Neural cell (in vitro differentiated cells): Measurements from ENCODE around the gene TMEM170B. TPM values are rescaled to one million over a fixed set of nuclear protein-coding genes. Genes with fewer than 3 reads are reported as not detected.

ENCODE experiments used
- H2AFZ ChIP-seq: fragments of 200-600, 300-800 bp; sonication (generic), shearing (Covaris generic); 2 replicates; pipeline ENCODE4 v1.6.0; 2014; ENCODE audit warnings: low read depth, mild to moderate bottlenecking, antibody characterized with exemption, low read length, moderate library complexity
- H3F3A ChIP-seq: fragments of 200-600 bp; shearing (Covaris generic); 2 replicates; pipeline ENCODE4 v1.6.1; 2016; ENCODE audit warnings: mild to moderate bottlenecking, moderate library complexity, mixed read lengths, antibody characterized with exemption, low read length; ENCODE audit not compliant: insufficient read depth, poor library complexity, severe bottlenecking
- H3K27ac ChIP-seq: fragments of 200-600, 300-800 bp; sonication (generic), shearing (Covaris generic); 2 replicates; pipeline ENCODE4 v1.5.1; 2014; ENCODE audit warnings: mild to moderate bottlenecking, low read length, moderate library complexity
- H3K27me3 ChIP-seq: fragments of 300-800, 200-600 bp; sonication (generic), shearing (Covaris generic); 2 replicates; pipeline ENCODE4 v1.6.0; 2014; ENCODE audit warnings: mild to moderate bottlenecking, low read depth, low read length, moderate library complexity; ENCODE audit not compliant: insufficient read depth
- H3K36me3 ChIP-seq: fragments of 300-800, 200-600 bp; sonication (generic), shearing (Covaris generic); 2 replicates; pipeline ENCODE4 v1.5.1; 2014; ENCODE audit warnings: mild to moderate bottlenecking, antibody characterized with exemption, low read length, moderate library complexity; ENCODE audit not compliant: insufficient read depth
- H3K4me2 ChIP-seq: fragments of 300-800, 200-600 bp; sonication (generic), shearing (Covaris generic); 2 replicates; pipeline ENCODE4 v1.6.0; 2014; ENCODE audit warnings: mild to moderate bottlenecking, low read length
- H3K4me3 ChIP-seq: fragments of 300-800, 200-600 bp; sonication (generic), shearing (Covaris generic); 2 replicates; pipeline ENCODE4 v1.5.1; 2014; ENCODE audit warnings: mild to moderate bottlenecking, low read length, moderate library complexity
- H3K79me2 ChIP-seq: fragments of 200-600 bp; shearing (Covaris generic); replicated peaks from 2 replicates; pipeline ENCODE4 v1.6.0; 2014; ENCODE audit warnings: mild to moderate bottlenecking, low read length, moderate library complexity; ENCODE audit not compliant: insufficient read depth
- H3K9ac ChIP-seq: fragments of 300-800, 200-600 bp; sonication (generic), shearing (Covaris generic); 2 replicates; pipeline ENCODE4 v1.6.1; 2016; ENCODE audit warnings: mild to moderate bottlenecking, low read length, mixed read lengths
- H3K9me2 ChIP-seq: fragments of 200-600 bp; shearing (Covaris generic); 2 replicates; pipeline ENCODE4 v1.6.1; 2016; ENCODE audit warnings: mild to moderate bottlenecking, low read length, mixed read lengths; ENCODE audit not compliant: insufficient read depth
- H3K9me3 ChIP-seq: fragments of 200-600, 300-800 bp; sonication (generic), shearing (Covaris generic); 2 replicates; pipeline ENCODE4 v1.6.1; 2016; ENCODE audit warnings: mild to moderate bottlenecking, mixed run types, low read length, moderate library complexity, mixed read lengths
- H4K20me1 ChIP-seq: fragments of 200-600 bp; shearing (Covaris generic); 2 replicates; pipeline ENCODE4 v1.6.1; 2016; ENCODE audit warnings: mild to moderate bottlenecking, mixed run types; ENCODE audit not compliant: insufficient read depth
- EP300 ChIP-seq: fragments of 450-650 bp; conservative IDR thresholded peaks from 2 replicates; pipeline ENCODE4 v1.6.1; 2014; ENCODE audit warnings: antibody characterized with exemption, mild to moderate bottlenecking, moderate library complexity; ENCODE audit not compliant: poor library complexity, severe bottlenecking
- EZH2 ChIP-seq: fragments of 200-600, 300-800 bp; shearing (Covaris generic), sonication (generic); IDR thresholded peaks from 2 replicates; pipeline ENCODE4 v1.6.1; 2014; ENCODE audit warnings: antibody characterized with exemption, low read length, borderline replicate concordance, mild to moderate bottlenecking; ENCODE audit not compliant: insufficient read depth, poor library complexity, severe bottlenecking
- MXI1 ChIP-seq: fragments of 450-650 bp; conservative IDR thresholded peaks from 2 replicates; pipeline ENCODE4 v1.6.1; 2014; ENCODE audit warnings: antibody characterized with exemption, mild to moderate bottlenecking; ENCODE audit not compliant: poor library complexity, severe bottlenecking
- POLR2AphosphoS5 ChIP-seq: IDR thresholded peaks from 2 replicates; pipeline ENCODE4 v1.6.1; 2012
- RAD21 ChIP-seq: fragments of 450-650 bp; conservative IDR thresholded peaks from 2 replicates; pipeline ENCODE4 v1.6.1; 2014; ENCODE audit warnings: antibody characterized with exemption, mild to moderate bottlenecking, moderate library complexity
- SMC3 ChIP-seq: fragments of 450-650 bp; conservative IDR thresholded peaks from 2 replicates; pipeline ENCODE4 v1.6.1; 2014; ENCODE audit warnings: antibody characterized with exemption, mild to moderate bottlenecking, moderate library complexity; ENCODE audit not compliant: poor library complexity
- TAF1 ChIP-seq: IDR thresholded peaks from 2 replicates; pipeline ENCODE4 v1.6.1; 2012; ENCODE audit warnings: low read depth
- polyA plus RNA-seq: library from polyadenylated mRNA; depleted of rRNA; stranded (reverse); fragments of >200 nt; gene quantifications from 2 replicates; pipeline ENCODE4 v1.2.3, GENCODE V29; 2014
- TF ChIP-seq, protein P1 (sequence below): fragments of 450-650 bp; IDR thresholded peaks from 2 replicates; pipeline ENCODE4 v1.5.1; 2014; ENCODE audit warnings: antibody characterized with exemption, mild to moderate bottlenecking, moderate library complexity; ENCODE audit not compliant: poor library complexity, severe bottlenecking
- TF ChIP-seq, protein P2 (sequence below): IDR thresholded peaks from 2 replicates; pipeline ENCODE4 v1.6.1; 2012; ENCODE audit warnings: borderline replicate concordance

Gene TMEM170B
- polyA plus RNA-seq, 1 donor from 2014 or later = 29.1 TPM

DNA sequence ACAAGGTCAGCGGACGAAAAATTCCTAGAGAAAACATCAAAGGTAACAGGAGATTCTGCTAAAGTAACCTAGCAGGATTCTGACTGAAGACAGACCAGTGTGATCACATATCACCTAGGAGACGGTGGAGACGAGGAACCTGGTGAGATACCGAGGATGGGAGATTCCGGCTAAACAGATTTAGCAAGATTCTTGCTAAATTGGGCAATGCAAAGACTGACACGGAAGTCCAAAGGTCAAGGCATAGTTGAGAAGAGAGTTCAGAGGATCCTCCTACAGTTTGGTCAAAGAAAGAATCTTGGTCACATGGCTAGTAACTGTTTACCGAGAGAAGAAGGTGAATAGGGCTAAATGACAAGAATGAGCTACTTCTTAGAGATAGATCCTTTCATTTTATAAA lies 61.1 kb downstream of the TMEM170B start:
- TF ChIP-seq RAD21 (no peak), POLR2AphosphoS5 (no peak), EZH2 (no peak)
- Histone ChIP-seq H2AFZ (no peak overlapping the region), H3K4me2 (no peak overlapping the region), H3K79me2 (no peaks in the 10 kb centered on the region), H3K27me3 (no peaks in the 10 kb centered on the region), H3K36me3 (no peaks in the 10 kb centered on the region), H3K9ac (no peak overlapping the region), H3K9me2 (no peaks in the 10 kb centered on the region), H3F3A (no peaks in the 10 kb centered on the region), H3K4me3 (no peak overlapping the region), H3K27ac (no peak overlapping the region), H3K9me3 (no peaks in the 10 kb centered on the region), H4K20me1 (no peaks in the 10 kb centered on the region)

DNA sequence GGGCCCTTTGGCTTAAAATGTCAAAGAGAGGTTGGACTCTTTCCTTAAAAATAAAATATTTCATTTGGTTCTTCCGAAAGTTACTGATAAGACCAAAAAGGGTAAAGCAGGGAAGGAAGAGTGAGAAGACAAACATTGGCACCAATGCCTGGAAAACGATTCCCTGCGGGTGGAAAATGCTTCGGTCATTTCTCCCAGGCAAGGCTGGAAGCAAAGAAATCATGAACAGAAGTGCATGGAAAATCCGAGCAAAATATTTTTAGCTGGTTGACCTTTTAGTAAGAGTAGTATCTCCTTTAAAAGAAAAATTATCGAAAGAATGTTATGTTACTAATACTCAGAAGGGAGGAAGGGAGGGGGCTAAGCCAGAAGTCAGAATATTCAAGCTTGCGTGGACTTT lies 62.7 kb downstream of the TMEM170B start:
- H3F3A ChIP-seq = no peaks in the 10 kb centered on the region
- H2AFZ ChIP-seq = no peak overlapping the region
- H3K4me2 ChIP-seq = no peak overlapping the region
- no peak overlapping the region for H3K27ac ChIP-seq
- H3K79me2 ChIP-seq = no peaks in the 10 kb centered on the region
- H3K9ac ChIP-seq = no peak overlapping the region
- no peaks in the 10 kb centered on the region for H3K36me3 ChIP-seq
- no peaks in the 10 kb centered on the region for H3K9me3 ChIP-seq
- H4K20me1 ChIP-seq = no peaks in the 10 kb centered on the region
- H3K4me3 ChIP-seq = no peak overlapping the region
- no peaks in the 10 kb centered on the region for H3K27me3 ChIP-seq
- no peaks in the 10 kb centered on the region for H3K9me2 ChIP-seq
- no peak for TF ChIP-seq RAD21
- TF ChIP-seq, protein P1, sequence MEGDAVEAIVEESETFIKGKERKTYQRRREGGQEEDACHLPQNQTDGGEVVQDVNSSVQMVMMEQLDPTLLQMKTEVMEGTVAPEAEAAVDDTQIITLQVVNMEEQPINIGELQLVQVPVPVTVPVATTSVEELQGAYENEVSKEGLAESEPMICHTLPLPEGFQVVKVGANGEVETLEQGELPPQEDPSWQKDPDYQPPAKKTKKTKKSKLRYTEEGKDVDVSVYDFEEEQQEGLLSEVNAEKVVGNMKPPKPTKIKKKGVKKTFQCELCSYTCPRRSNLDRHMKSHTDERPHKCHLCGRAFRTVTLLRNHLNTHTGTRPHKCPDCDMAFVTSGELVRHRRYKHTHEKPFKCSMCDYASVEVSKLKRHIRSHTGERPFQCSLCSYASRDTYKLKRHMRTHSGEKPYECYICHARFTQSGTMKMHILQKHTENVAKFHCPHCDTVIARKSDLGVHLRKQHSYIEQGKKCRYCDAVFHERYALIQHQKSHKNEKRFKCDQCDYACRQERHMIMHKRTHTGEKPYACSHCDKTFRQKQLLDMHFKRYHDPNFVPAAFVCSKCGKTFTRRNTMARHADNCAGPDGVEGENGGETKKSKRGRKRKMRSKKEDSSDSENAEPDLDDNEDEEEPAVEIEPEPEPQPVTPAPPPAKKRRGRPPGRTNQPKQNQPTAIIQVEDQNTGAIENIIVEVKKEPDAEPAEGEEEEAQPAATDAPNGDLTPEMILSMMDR = no peak
- no peak for TF ChIP-seq TAF1
- no peak for TF ChIP-seq EP300
- TF ChIP-seq, protein P2, sequence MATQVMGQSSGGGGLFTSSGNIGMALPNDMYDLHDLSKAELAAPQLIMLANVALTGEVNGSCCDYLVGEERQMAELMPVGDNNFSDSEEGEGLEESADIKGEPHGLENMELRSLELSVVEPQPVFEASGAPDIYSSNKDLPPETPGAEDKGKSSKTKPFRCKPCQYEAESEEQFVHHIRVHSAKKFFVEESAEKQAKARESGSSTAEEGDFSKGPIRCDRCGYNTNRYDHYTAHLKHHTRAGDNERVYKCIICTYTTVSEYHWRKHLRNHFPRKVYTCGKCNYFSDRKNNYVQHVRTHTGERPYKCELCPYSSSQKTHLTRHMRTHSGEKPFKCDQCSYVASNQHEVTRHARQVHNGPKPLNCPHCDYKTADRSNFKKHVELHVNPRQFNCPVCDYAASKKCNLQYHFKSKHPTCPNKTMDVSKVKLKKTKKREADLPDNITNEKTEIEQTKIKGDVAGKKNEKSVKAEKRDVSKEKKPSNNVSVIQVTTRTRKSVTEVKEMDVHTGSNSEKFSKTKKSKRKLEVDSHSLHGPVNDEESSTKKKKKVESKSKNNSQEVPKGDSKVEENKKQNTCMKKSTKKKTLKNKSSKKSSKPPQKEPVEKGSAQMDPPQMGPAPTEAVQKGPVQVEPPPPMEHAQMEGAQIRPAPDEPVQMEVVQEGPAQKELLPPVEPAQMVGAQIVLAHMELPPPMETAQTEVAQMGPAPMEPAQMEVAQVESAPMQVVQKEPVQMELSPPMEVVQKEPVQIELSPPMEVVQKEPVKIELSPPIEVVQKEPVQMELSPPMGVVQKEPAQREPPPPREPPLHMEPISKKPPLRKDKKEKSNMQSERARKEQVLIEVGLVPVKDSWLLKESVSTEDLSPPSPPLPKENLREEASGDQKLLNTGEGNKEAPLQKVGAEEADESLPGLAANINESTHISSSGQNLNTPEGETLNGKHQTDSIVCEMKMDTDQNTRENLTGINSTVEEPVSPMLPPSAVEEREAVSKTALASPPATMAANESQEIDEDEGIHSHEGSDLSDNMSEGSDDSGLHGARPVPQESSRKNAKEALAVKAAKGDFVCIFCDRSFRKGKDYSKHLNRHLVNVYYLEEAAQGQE = no peak
- no peak for TF ChIP-seq POLR2AphosphoS5
- TF ChIP-seq SMC3 = no peak
- TF ChIP-seq MXI1 = no peak
- TF ChIP-seq EZH2 = no peak
